HUES48 (cell line): ENCODE measurements around the gene PSMF1.

ENCODE experiments used
- H3K27ac ChIP-seq: one replicate; pipeline ENCODE4 v1.7.0; 2013; ENCODE audit warnings: low read depth, low read length, inconsistent platforms
- H3K27me3 ChIP-seq: 2 replicates; pipeline ENCODE4 v1.6.1; 2013; ENCODE audit warnings: mild to moderate bottlenecking, low read length; ENCODE audit not compliant: control insufficient read depth, insufficient read depth
- H3K36me3 ChIP-seq: 2 replicates; pipeline ENCODE4 v1.6.1; 2013; ENCODE audit warnings: low read length; ENCODE audit not compliant: control insufficient read depth, insufficient read depth
- H3K4me1 ChIP-seq: 2 replicates; pipeline ENCODE4 v1.6.1; 2013; ENCODE audit warnings: mild to moderate bottlenecking, low read length; ENCODE audit not compliant: control insufficient read depth, insufficient read depth
- H3K4me3 ChIP-seq: 2 replicates; pipeline ENCODE4 v1.5.1; 2013; ENCODE audit warnings: mild to moderate bottlenecking, low read depth, low read length
- H3K9ac ChIP-seq: 2 replicates; pipeline ENCODE4 v1.6.1; 2013; ENCODE audit warnings: mild to moderate bottlenecking, low read depth, low read length, moderate library complexity
- H3K9me3 ChIP-seq: 2 replicates; pipeline ENCODE4 v1.6.1; 2013; ENCODE audit warnings: low read length; ENCODE audit not compliant: control insufficient read depth, insufficient read depth

PSMF1 gene

GRCh38 chr20:1102016-1102415 lies 16.4 kb upstream of the PSMF1 start:
- no peaks in the 10 kb centered on the region for H3K4me1 ChIP-seq
- H3K9me3 ChIP-seq = peaks cover 6% of the 10 kb centered on the region
- H3K27ac ChIP-seq = no peak overlapping the region
- H3K36me3 ChIP-seq = no peaks in the 10 kb centered on the region
- no peak overlapping the region for H3K9ac ChIP-seq
- no peaks in the 10 kb centered on the region for H3K27me3 ChIP-seq
- no peak overlapping the region for H3K4me3 ChIP-seq

- peaks cover 6% of the 10 kb centered on the region for H3K9me3 ChIP-seq
These were observed 14.7 kb upstream of the PSMF1 start for GRCh38 chr20:1103751-1104150.

GRCh38 chr20:1105599-1106194 lies 12.7 kb upstream of the PSMF1 start:
- no peaks in the 10 kb centered on the region for H3K36me3 ChIP-seq

More at GRCh38 chr20:1103751-1104150, 14.7 kb upstream of the PSMF1 start:
- no peak overlapping the region for H3K27ac ChIP-seq
- H3K9ac ChIP-seq = no peak overlapping the region
- H3K4me3 ChIP-seq = no peak overlapping the region
- no peaks in the 10 kb centered on the region for H3K36me3 ChIP-seq
- no peaks in the 10 kb centered on the region for H3K27me3 ChIP-seq
- H3K4me1 ChIP-seq = no peaks in the 10 kb centered on the region

GRCh38 chr20:1107176-1107575 lies 11.2 kb upstream of the PSMF1 start:
- Histone ChIP-seq H3K36me3 (no peaks in the 10 kb centered on the region), H3K27me3 (no peaks in the 10 kb centered on the region), H3K9ac (no peak overlapping the region), H3K4me3 (no peak overlapping the region), H3K4me1 (no peaks in the 10 kb centered on the region), H3K9me3 (no peaks in the 10 kb centered on the region; the same call in 1 of the 2 replicates), H3K27ac (no peak overlapping the region)

More at GRCh38 chr20:1105599-1106194, 12.7 kb upstream of the PSMF1 start:
- no peak overlapping the region for H3K27ac ChIP-seq
- no peak overlapping the region for H3K4me3 ChIP-seq
- no peaks in the 10 kb centered on the region for H3K27me3 ChIP-seq
- no peaks in the 10 kb centered on the region for H3K4me1 ChIP-seq
- H3K9me3 ChIP-seq = peaks cover 6% of the 10 kb centered on the region
- no peak overlapping the region for H3K9ac ChIP-seq

- H3K27me3 ChIP-seq = no peaks in the 10 kb centered on the region
- no peaks in the 10 kb centered on the region for H3K9me3 ChIP-seq
- no peak overlapping the region for H3K9ac ChIP-seq
- H3K27ac ChIP-seq = no peak overlapping the region
- no peaks in the 10 kb centered on the region for H3K36me3 ChIP-seq
- H3K4me1 ChIP-seq = no peaks in the 10 kb centered on the region
- H3K4me3 ChIP-seq = no peak overlapping the region
These were observed 9.9 kb upstream of the PSMF1 start for GRCh38 chr20:1108437-1108920.

- H3K4me3 ChIP-seq = no peak overlapping the region
- no peak overlapping the region for H3K27ac ChIP-seq
- no peaks in the 10 kb centered on the region for H3K27me3 ChIP-seq
- H3K4me1 ChIP-seq = peaks cover 3% of the 10 kb centered on the region
- H3K36me3 ChIP-seq = no peaks in the 10 kb centered on the region
- H3K9me3 ChIP-seq = no peaks in the 10 kb centered on the region
- no peak overlapping the region for H3K9ac ChIP-seq
These were observed 5.5 kb upstream of the PSMF1 start for GRCh38 chr20:1112908-1113307.

GRCh38 chr20:1118004-1118335 lies 432 bp upstream of the PSMF1 start:
- Histone ChIP-seq H3K4me1 (peaks cover 11% of the 10 kb centered on the region), H3K9ac (peak overlapping the region; percentile 11; the same call in 1 of the 2 replicates), H3K27me3 (no peaks in the 10 kb centered on the region), H3K4me3 (peak overlapping the region; percentile 96), H3K9me3 (no peaks in the 10 kb centered on the region), H3K27ac (peak overlapping the region; percentile 23), H3K36me3 (peaks cover 25% of the 10 kb centered on the region)

GRCh38 chr20:1119128-1119505 lies 715 bp downstream of the PSMF1 start:
- H3K27ac ChIP-seq = peak overlapping the region; percentile 71
- no peaks in the 10 kb centered on the region for H3K9me3 ChIP-seq

GRCh38 chr20:1119524-1119923 lies 1.1 kb downstream of the PSMF1 start:
- Histone ChIP-seq H3K36me3 (peaks cover 37% of the 10 kb centered on the region), H3K9me3 (no peaks in the 10 kb centered on the region), H3K4me1 (peaks cover 11% of the 10 kb centered on the region)

More at GRCh38 chr20:1119128-1119505, 715 bp downstream of the PSMF1 start:
- peak overlapping the region; percentile 96 for H3K4me3 ChIP-seq
- H3K4me1 ChIP-seq = peaks cover 11% of the 10 kb centered on the region
- H3K36me3 ChIP-seq = peaks cover 33% of the 10 kb centered on the region
- peak overlapping the region; percentile 87 for H3K9ac ChIP-seq
- H3K27me3 ChIP-seq = no peaks in the 10 kb centered on the region

GRCh38 chr20:1121429-1121828 lies 3.0 kb downstream of the PSMF1 start:
- Histone ChIP-seq H3K9me3 (no peaks in the 10 kb centered on the region), H3K9ac (no peak overlapping the region), H3K4me1 (peaks cover 11% of the 10 kb centered on the region), H3K4me3 (no peak overlapping the region), H3K27me3 (no peaks in the 10 kb centered on the region), H3K27ac (no peak overlapping the region), H3K36me3 (peaks cover 56% of the 10 kb centered on the region)

More at GRCh38 chr20:1119524-1119923, 1.1 kb downstream of the PSMF1 start:
- Histone ChIP-seq H3K27ac (no peak overlapping the region), H3K27me3 (no peaks in the 10 kb centered on the region), H3K4me3 (peak overlapping the region; percentile 96), H3K9ac (peak overlapping the region; percentile 87; the same call in 1 of the 2 replicates)

- no peak overlapping the region for H3K9ac ChIP-seq
- no peak overlapping the region for H3K4me3 ChIP-seq
- peaks cover 67% of the 10 kb centered on the region for H3K36me3 ChIP-seq
- no peak overlapping the region for H3K27ac ChIP-seq
- H3K4me1 ChIP-seq = peaks cover 11% of the 10 kb centered on the region
- H3K9me3 ChIP-seq = no peaks in the 10 kb centered on the region
- H3K27me3 ChIP-seq = no peaks in the 10 kb centered on the region
These were observed 4.2 kb downstream of the PSMF1 start for GRCh38 chr20:1122388-1123315.
